HepG2 (cell line): Measurements from ENCODE around the gene SRF. TPM values are rescaled to one million over a fixed set of nuclear protein-coding genes. Genes with fewer than 3 reads are reported as not detected.

ENCODE experiments used
- AFF4 ChIP-seq: sonication (generic); formaldehyde crosslinking; IDR thresholded peaks from 2 replicates; pipeline ENCODE4 v1.4.0; 2020; ENCODE audit warnings: missing genetic modification reagents
- ARNTL ChIP-seq: sonication (generic); formaldehyde crosslinking; IDR thresholded peaks from 2 replicates; pipeline ENCODE4 v1.4.0; 2020; ENCODE audit warnings: mild to moderate bottlenecking, missing genetic modification reagents
- ATF7 ChIP-seq, 2 experiments: fragments of 450-650 bp in 1 of 2; sonication (generic) in 1 of 2; formaldehyde crosslinking in 1 of 2; IDR thresholded peaks; 2 replicates each; pipeline versions ENCODE4 v1.4.0 to v1.6.1; 2016 to 2020; ENCODE audit warnings: antibody characterized with exemption in 1 of 2, mild to moderate bottlenecking in 1 of 2, missing genetic modification reagents in 1 of 2
- BORCS8-MEF2B ChIP-seq: sonication (generic); formaldehyde crosslinking; IDR thresholded peaks from 2 replicates; pipeline ENCODE4 v1.8.0; 2022; ENCODE audit warnings: mild to moderate bottlenecking, missing genetic modification reagents
- CSRNP2 ChIP-seq: sonication (generic); formaldehyde crosslinking; conservative IDR thresholded peaks from 2 replicates; pipeline ENCODE4 v1.8.0; 2022; ENCODE audit warnings: low read depth, missing genetic modification reagents
- ETV5 ChIP-seq: IDR thresholded peaks from 2 replicates; pipeline ENCODE4 v1.6.1; 2018; ENCODE audit warnings: missing biosample characterization, missing genetic modification reagents, inconsistent platforms, borderline replicate concordance
- FOXO4 ChIP-seq: sonication (generic); formaldehyde crosslinking; conservative IDR thresholded peaks from 2 replicates; pipeline ENCODE4 v1.8.1; 2023; ENCODE audit warnings: missing genetic modification reagents
- GLI4 ChIP-seq: sonication (generic); formaldehyde crosslinking; IDR thresholded peaks from 2 replicates; pipeline ENCODE4 v1.5.1; 2020; ENCODE audit warnings: missing genetic modification reagents, mild to moderate bottlenecking, moderate library complexity, borderline replicate concordance
- HCFC1 ChIP-seq: fragments of 150-350 bp; IDR thresholded peaks from 2 replicates; pipeline ENCODE4 v1.6.1; 2014; ENCODE audit warnings: low read depth, low read length
- HOXA3 ChIP-seq: sonication (generic); formaldehyde crosslinking; IDR thresholded peaks from 2 replicates; pipeline ENCODE4 v1.5.0; 2020; ENCODE audit warnings: missing genetic modification reagents
- KLF13 ChIP-seq: sonication (generic); formaldehyde crosslinking; IDR thresholded peaks from 2 replicates; pipeline ENCODE4 v1.4.0; 2020; ENCODE audit warnings: mild to moderate bottlenecking, missing genetic modification reagents
- MBNL3 ChIP-seq: fragments of 250-450 bp; sonication (Bioruptor Pico); conservative IDR thresholded peaks from 2 replicates; pipeline ENCODE4 v1.8.0; 2022; ENCODE audit warnings: mild to moderate bottlenecking, inconsistent platforms
- MXD4 ChIP-seq: IDR thresholded peaks from 2 replicates; pipeline ENCODE4 v1.6.1; 2016; ENCODE audit warnings: mild to moderate bottlenecking, missing biosample characterization, missing genetic modification reagents
- SMAD1 ChIP-seq: sonication (generic); formaldehyde crosslinking; IDR thresholded peaks from 2 replicates; pipeline ENCODE4 v1.4.0; 2020; ENCODE audit warnings: missing genetic modification reagents, low read depth, mild to moderate bottlenecking, borderline replicate concordance
- ZNF224 ChIP-seq: sonication (generic); formaldehyde crosslinking; IDR thresholded peaks from 2 replicates; pipeline ENCODE4 v1.5.0; 2020; ENCODE audit warnings: mild to moderate bottlenecking, missing genetic modification reagents
- ZNF451 ChIP-seq: sonication (generic); formaldehyde crosslinking; IDR thresholded peaks from 2 replicates; pipeline ENCODE4 v1.5.0; 2020; ENCODE audit warnings: mild to moderate bottlenecking, missing genetic modification reagents
- ZNF460 ChIP-seq: sonication (generic); formaldehyde crosslinking; IDR thresholded peaks from 2 replicates; pipeline ENCODE4 v1.5.1; 2020; ENCODE audit warnings: missing genetic modification reagents, mild to moderate bottlenecking, borderline replicate concordance
- ZNF574 ChIP-seq: sonication (generic); formaldehyde crosslinking; IDR thresholded peaks from 2 replicates; pipeline ENCODE4 v1.4.0; 2020; ENCODE audit warnings: missing genetic modification reagents
- ZNF879 ChIP-seq: sonication (generic); formaldehyde crosslinking; IDR thresholded peaks from 2 replicates; pipeline ENCODE4 v1.8.1; 2023; ENCODE audit warnings: missing genetic modification reagents
- polyA plus RNA-seq, 8 experiments: library from polyadenylated mRNA; depleted of rRNA in 3 of 8; stranded (reverse) in 7 of 8; unstranded in 1 of 8; fragments of >200 nt; fragmentation: Illumina TruSeq in 4 of 8; extraction: Trizol in 4 of 8; gene quantifications; 2 replicates each; pipeline versions ENCODE4 v1.2.1 to v1.2.3, GENCODE V29; 2011 to 2016; ENCODE audit warnings: low read depth in 4 of 8, missing spikeins in 1 of 8, mixed read lengths in 1 of 8; ENCODE audit not compliant: insufficient read depth in 1 of 8
- total RNA-seq, 5 experiments: library from RNA; depleted of rRNA; stranded (reverse); fragments of >200 nt; fragmentation: Illumina TruSeq; extraction: Trizol; gene quantifications; 2 replicates each; pipeline ENCODE4 v1.2.3, GENCODE V29; 2016; ENCODE audit warnings: low read depth in 1 of 5

SRF gene
- total and polyA plus RNA-seq, 2 of the 13 experiments (the other 11 are each of a cell fraction or from before 2014, with no cell fraction given): 25.5 to 44.1 TPM

- no peak for TF ChIP-seq ZNF224
- TF ChIP-seq SMAD1 (CRISPR knock-in tag): peak; percentile 98; the same call in 1 of the 2 replicates
- peak; percentile 91 for TF ChIP-seq ZNF879 (CRISPR knock-in tag)
- TF ChIP-seq HCFC1: no peak
- TF ChIP-seq CSRNP2: 0 out of 2 replicates have a peak, but pooled peaks have one; percentile 53
- peak; percentile 86 for TF ChIP-seq ZNF574 (CRISPR knock-in tag)
- TF ChIP-seq BORCS8-MEF2B (CRISPR knock-in tag): peak; percentile 88
- TF ChIP-seq ETV5 (CRISPR knock-in tag): 0 out of 2 replicates have a peak, but pooled peaks have one; percentile 23
- no peak for TF ChIP-seq AFF4 (CRISPR knock-in tag)
- TF ChIP-seq GLI4 (CRISPR knock-in tag): peak; percentile 20; the same call in 1 of the 2 replicates
- peak; percentile 90 for TF ChIP-seq ZNF451 (CRISPR knock-in tag)
- no peak for TF ChIP-seq ZNF460 (CRISPR knock-in tag)
- TF ChIP-seq HOXA3 (CRISPR knock-in tag): peak; percentile 88
- TF ChIP-seq ATF7 (IDR thresholded peaks at IDR 0.05): no peak
- peak; percentile 28; the same call in 1 of the 2 replicates for TF ChIP-seq ATF7 (CRISPR knock-in tag; IDR thresholded peaks at IDR 0.05)
- TF ChIP-seq ARNTL: peak; percentile 99
- TF ChIP-seq KLF13 (CRISPR knock-in tag): peak; percentile 81; the same call in 1 of the 2 replicates
- peak; percentile 93 for TF ChIP-seq MXD4 (CRISPR knock-in tag)
- no peak for TF ChIP-seq FOXO4
- no peak for TF ChIP-seq MBNL3 (CRISPR knock-in tag)
Measured at GRCh38 chr6:43228951-43229802, 58.1 kb downstream of the SRF start, which contains the start of gene DNPH1 (continued).
